Panc1 (cell line): Measurements from ENCODE around the gene PC. TPM values are rescaled to one million over a fixed set of nuclear protein-coding genes. Genes with fewer than 3 reads are reported as not detected.
"Not testable (repeated sequence)": the region's sequence is repeated elsewhere in the genome, so short reads cannot be mapped to it uniquely, and the experiment has no call there.

Experiments used
- ATAC-seq: fragments of 200-7000 bp; cut with Tn5 transposase; 2 replicates; pipeline ENCODE4 v1.9.1; 2020; ENCODE audit warnings: mild to moderate bottlenecking, moderate library complexity
- BruUV-seq: library from RNA; stranded (reverse); fragments of 400-500 nt; replicated peaks from 2 replicates; lab custom pipeline; 2021; lab: Mats Ljungman, UMichigan
- CTCF ChIA-PET: fragments of 300-600 bp; sonication (Branson Sonifier 250); formaldehyde crosslinking; loops from one replicate; lab custom pipeline; 2022; ENCODE audit warnings: antibody characterized with exemption; lab: Charles Lee
- POLR2A ChIA-PET: fragments of 300-600 bp; sonication (Branson Sonifier 250); formaldehyde crosslinking; loops from one replicate; lab custom pipeline; 2022; ENCODE audit warnings: antibody characterized with exemption; lab: Charles Lee
- DNase-seq: peaks from one replicate; pipeline ENCODE4 v3.0.0-alpha.2; 2010; ENCODE audit warnings: low read depth, low spot score
- H3K27ac ChIP-seq: 2 replicates; pipeline ENCODE4 v1.5.1; 2011; ENCODE audit warnings: mild to moderate bottlenecking, low read length, inconsistent platforms
- H3K27me3 ChIP-seq: fragments of 200-500 bp; sonication (Bioruptor generic); 2 replicates; pipeline ENCODE4 v1.6.0; 2014; ENCODE audit warnings: low read length, inconsistent platforms; ENCODE audit not compliant: control insufficient read depth, insufficient read depth
- H3K36me3 ChIP-seq: fragments of 200-500 bp; sonication (Bioruptor generic); 2 replicates; pipeline ENCODE4 v1.5.1; 2014; ENCODE audit warnings: inconsistent platforms, mild to moderate bottlenecking, low read length, moderate library complexity; ENCODE audit not compliant: control insufficient read depth, insufficient read depth
- H3K4me1 ChIP-seq: 2 replicates; pipeline ENCODE4 v1.5.1; 2011; ENCODE audit warnings: inconsistent platforms, mild to moderate bottlenecking, low read length, moderate library complexity; ENCODE audit not compliant: control insufficient read depth, insufficient read depth
- H3K4me3 ChIP-seq, 2 experiments: 2 replicates each; pipeline ENCODE4 v1.5.1; 2011 to 2012; ENCODE audit warnings: low read depth in 2 of 2, low read length in 2 of 2, mild to moderate bottlenecking in 2 of 2, inconsistent platforms in 1 of 2, moderate library complexity in 1 of 2
- H3K9me3 ChIP-seq: fragments of 200-500 bp; sonication (Bioruptor generic); 2 replicates; pipeline ENCODE4 v1.5.1; 2014; ENCODE audit warnings: low read depth, mild to moderate bottlenecking, inconsistent platforms, low read length, moderate library complexity; ENCODE audit not compliant: control insufficient read depth, insufficient read depth
- POLR2AphosphoS5 ChIP-seq: IDR thresholded peaks from 2 replicates; pipeline ENCODE4 v1.6.1; 2012; ENCODE audit warnings: mild to moderate bottlenecking, low read depth, low read length, moderate library complexity
- SIN3A ChIP-seq: IDR thresholded peaks from 2 replicates; pipeline ENCODE4 v1.6.1; 2012; ENCODE audit warnings: low read depth, mild to moderate bottlenecking, low read length, moderate library complexity, borderline replicate concordance; ENCODE audit not compliant: insufficient read depth
- TCF7L2 ChIP-seq: IDR thresholded peaks from 2 replicates; pipeline ENCODE4 v1.6.1; 2011; ENCODE audit warnings: mild to moderate bottlenecking, low read depth, low read length, inconsistent platforms
- in situ Hi-C: cut with HindIII; loops from 2 replicates; pipeline ENCODE4 v1.10.0; 2016; ENCODE audit warnings: low sequenced_read_pairs, low pct_unique_long_range_greater_than_20kb
- intact Hi-C: fragments of 100-400 bp; cut with micrococcal nuclease; formaldehyde crosslinking; loops from one replicate; pipeline ENCODE4 v1.10.0; 2022; ENCODE audit not compliant: unreplicated experiment
- total RNA-seq: library from RNA; stranded (reverse); gene quantifications from one replicate; pipeline ENCODE4 v1.2.1, GENCODE V29; 2021; ENCODE audit not compliant: unreplicated experiment
- TF ChIP-seq, protein P1 (sequence below), 2 experiments: IDR thresholded peaks; 2 replicates each; pipeline ENCODE4 v1.6.1; 2011 to 2012; ENCODE audit warnings: low read depth in 2 of 2, control low read depth in 1 of 2, low read length in 1 of 2, mild to moderate bottlenecking in 1 of 2, moderate library complexity in 1 of 2; ENCODE audit not compliant: insufficient read depth in 1 of 2
- TF ChIP-seq, protein P2 (sequence below): fragments of 450-650 bp; IDR thresholded peaks from 2 replicates; pipeline ENCODE4 v1.5.1; 2017; ENCODE audit warnings: mild to moderate bottlenecking

PC gene
- total RNA-seq, 1 experiment from 2014 or later = 12.8 TPM

GRCh38 chr11:67007126-67007525, 48.9 kb upstream of the PC start:
- H3K4me3 ChIP-seq = no peak overlapping the region
- no peaks in the 10 kb centered on the region for H3K36me3 ChIP-seq
- 0 out of 2 replicates have a peak, but pooled peaks have one; percentile 12 for ATAC-seq
- no peaks in the 10 kb centered on the region for H3K27me3 ChIP-seq
- H3K4me1 ChIP-seq = no peaks in the 10 kb centered on the region
- BruUV-seq = no TSS peak
- H3K27ac ChIP-seq = no peak overlapping the region
- POLR2A ChIA-PET = no interaction called here
- intact Hi-C loops (no loop called here), in situ Hi-C loops (no loop called here)
- no peak for DNase-seq
- CTCF ChIA-PET = no interaction called here
- H3K9me3 ChIP-seq = no peaks in the 10 kb centered on the region
- TF ChIP-seq POLR2AphosphoS5 = no peak
- TF ChIP-seq, protein P1, sequence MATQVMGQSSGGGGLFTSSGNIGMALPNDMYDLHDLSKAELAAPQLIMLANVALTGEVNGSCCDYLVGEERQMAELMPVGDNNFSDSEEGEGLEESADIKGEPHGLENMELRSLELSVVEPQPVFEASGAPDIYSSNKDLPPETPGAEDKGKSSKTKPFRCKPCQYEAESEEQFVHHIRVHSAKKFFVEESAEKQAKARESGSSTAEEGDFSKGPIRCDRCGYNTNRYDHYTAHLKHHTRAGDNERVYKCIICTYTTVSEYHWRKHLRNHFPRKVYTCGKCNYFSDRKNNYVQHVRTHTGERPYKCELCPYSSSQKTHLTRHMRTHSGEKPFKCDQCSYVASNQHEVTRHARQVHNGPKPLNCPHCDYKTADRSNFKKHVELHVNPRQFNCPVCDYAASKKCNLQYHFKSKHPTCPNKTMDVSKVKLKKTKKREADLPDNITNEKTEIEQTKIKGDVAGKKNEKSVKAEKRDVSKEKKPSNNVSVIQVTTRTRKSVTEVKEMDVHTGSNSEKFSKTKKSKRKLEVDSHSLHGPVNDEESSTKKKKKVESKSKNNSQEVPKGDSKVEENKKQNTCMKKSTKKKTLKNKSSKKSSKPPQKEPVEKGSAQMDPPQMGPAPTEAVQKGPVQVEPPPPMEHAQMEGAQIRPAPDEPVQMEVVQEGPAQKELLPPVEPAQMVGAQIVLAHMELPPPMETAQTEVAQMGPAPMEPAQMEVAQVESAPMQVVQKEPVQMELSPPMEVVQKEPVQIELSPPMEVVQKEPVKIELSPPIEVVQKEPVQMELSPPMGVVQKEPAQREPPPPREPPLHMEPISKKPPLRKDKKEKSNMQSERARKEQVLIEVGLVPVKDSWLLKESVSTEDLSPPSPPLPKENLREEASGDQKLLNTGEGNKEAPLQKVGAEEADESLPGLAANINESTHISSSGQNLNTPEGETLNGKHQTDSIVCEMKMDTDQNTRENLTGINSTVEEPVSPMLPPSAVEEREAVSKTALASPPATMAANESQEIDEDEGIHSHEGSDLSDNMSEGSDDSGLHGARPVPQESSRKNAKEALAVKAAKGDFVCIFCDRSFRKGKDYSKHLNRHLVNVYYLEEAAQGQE (IDR thresholded peaks at IDR 0.05; ENCODE audit: insufficient read depth in 1 of 2, low read depth in 2 of 2, low read length in 1 of 2) = no peak
- no peak for TF ChIP-seq SIN3A
- TF ChIP-seq TCF7L2 = no peak

DNA sequence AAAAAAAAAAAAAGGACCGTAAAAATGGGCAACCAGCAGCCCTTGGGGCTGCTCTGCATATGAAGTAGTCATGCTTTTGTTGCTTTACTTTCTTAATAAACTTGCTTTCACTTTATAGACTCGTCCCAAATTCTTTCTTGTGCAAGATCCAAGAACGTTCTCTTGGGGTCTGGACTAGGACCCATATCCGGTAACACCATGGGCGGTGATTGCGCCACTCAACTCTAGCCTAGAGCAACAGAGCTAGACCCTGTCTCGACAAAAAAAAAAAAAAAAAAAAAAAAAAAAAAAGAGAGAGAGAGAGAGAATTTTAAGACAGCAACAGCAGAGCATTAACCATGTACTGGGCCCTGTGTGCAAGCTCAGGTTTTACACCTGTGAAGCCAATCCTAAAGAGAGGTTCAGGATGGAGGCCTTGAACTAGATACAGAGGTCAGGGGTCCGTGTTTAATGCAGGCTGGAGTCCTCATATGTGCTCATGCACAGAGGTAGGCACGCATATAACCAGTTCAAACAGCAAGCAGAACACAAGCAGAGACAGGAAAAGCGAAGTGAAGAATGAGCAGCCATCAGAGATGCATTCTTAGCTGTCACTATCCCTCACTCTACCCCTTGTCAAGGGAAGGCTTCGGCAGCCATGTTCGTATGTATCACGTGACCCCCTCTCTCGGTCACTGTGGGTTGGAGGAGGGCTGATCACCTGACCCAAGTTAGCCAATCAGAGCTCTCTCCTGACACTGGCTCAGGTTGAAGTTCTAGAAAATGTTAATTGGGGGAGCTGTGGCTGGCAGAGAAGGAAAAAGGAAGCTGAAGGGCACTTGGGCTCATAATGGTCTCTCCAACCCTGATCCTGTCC, 48.1 kb upstream of the PC start:
- H3K4me3 ChIP-seq = no peak overlapping the region
- H3K36me3 ChIP-seq = no peaks in the 10 kb centered on the region
- in situ Hi-C loops (no loop called here), intact Hi-C loops (no loop called here)
- H3K27me3 ChIP-seq = no peaks in the 10 kb centered on the region
- no peak overlapping the region for H3K27ac ChIP-seq
- CTCF ChIA-PET = no interaction called here
- POLR2A ChIA-PET = interaction anchor here (0.6 kb wide), 1 partner anchor 124 kb away, joined by 9 read pairs; no protein-coding TSS in a partner anchor
- no peak for TF ChIP-seq SIN3A
- TF ChIP-seq, protein P2, sequence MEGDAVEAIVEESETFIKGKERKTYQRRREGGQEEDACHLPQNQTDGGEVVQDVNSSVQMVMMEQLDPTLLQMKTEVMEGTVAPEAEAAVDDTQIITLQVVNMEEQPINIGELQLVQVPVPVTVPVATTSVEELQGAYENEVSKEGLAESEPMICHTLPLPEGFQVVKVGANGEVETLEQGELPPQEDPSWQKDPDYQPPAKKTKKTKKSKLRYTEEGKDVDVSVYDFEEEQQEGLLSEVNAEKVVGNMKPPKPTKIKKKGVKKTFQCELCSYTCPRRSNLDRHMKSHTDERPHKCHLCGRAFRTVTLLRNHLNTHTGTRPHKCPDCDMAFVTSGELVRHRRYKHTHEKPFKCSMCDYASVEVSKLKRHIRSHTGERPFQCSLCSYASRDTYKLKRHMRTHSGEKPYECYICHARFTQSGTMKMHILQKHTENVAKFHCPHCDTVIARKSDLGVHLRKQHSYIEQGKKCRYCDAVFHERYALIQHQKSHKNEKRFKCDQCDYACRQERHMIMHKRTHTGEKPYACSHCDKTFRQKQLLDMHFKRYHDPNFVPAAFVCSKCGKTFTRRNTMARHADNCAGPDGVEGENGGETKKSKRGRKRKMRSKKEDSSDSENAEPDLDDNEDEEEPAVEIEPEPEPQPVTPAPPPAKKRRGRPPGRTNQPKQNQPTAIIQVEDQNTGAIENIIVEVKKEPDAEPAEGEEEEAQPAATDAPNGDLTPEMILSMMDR = no peak
- TF ChIP-seq, protein P1 (IDR thresholded peaks at IDR 0.05; ENCODE audit: insufficient read depth in 1 of 2, low read depth in 2 of 2, low read length in 1 of 2) = no peak
- TF ChIP-seq POLR2AphosphoS5 = no peak
- no peak for TF ChIP-seq TCF7L2
- ATAC-seq (peak; percentile 74; the same call in 1 of the 2 replicates), DNase-seq (no peak)
- H3K9me3 ChIP-seq = no peaks in the 10 kb centered on the region
- H3K4me1 ChIP-seq = no peaks in the 10 kb centered on the region
- BruUV-seq = no TSS peak

- intact Hi-C loops, H3K9me3 ChIP-seq, H3K27me3 ChIP-seq, H3K4me3 ChIP-seq, ATAC-seq, DNase-seq, CTCF ChIA-PET, H3K27ac ChIP-seq, H3K4me1 ChIP-seq, BruUV-seq, POLR2A ChIA-PET, in situ Hi-C loops, H3K36me3 ChIP-seq: not testable (repeated sequence)
Observed at GRCh38 chr11:67005200-67005599, 47.0 kb upstream of the PC start.
